OCI-LY1 (cell line): ENCODE results near the gene PRXL2A.

Experiments used
- H2AFZ ChIP-seq: fragments of 200-600 bp; sonication (generic), shearing (Covaris generic); 2 replicates; pipeline ENCODE4 v1.6.0; 2014; ENCODE audit warnings: antibody characterized with exemption, mild to moderate bottlenecking, low read length
- H3F3A ChIP-seq: fragments of 200-600 bp; sonication (generic), shearing (Covaris generic); 2 replicates; pipeline ENCODE4 v1.6.0; 2014; ENCODE audit warnings: mild to moderate bottlenecking, antibody characterized with exemption, low read length, moderate library complexity; ENCODE audit not compliant: insufficient read depth
- H3K27ac ChIP-seq: fragments of 200-600 bp; sonication (generic); 2 replicates; pipeline ENCODE4 v1.5.1; 2014; ENCODE audit warnings: low read length, mixed run types, mild to moderate bottlenecking, low read depth; ENCODE audit not compliant: poor library complexity, severe bottlenecking
- H3K27me3 ChIP-seq: fragments of 200-600 bp; sonication (generic); 2 replicates; pipeline ENCODE4 v1.6.0; 2014; ENCODE audit warnings: antibody characterized with exemption, mild to moderate bottlenecking, low read length, moderate library complexity; ENCODE audit not compliant: insufficient read depth
- H3K36me3 ChIP-seq: fragments of 200-600 bp; sonication (generic); 2 replicates; pipeline ENCODE4 v1.6.1; 2014; ENCODE audit warnings: mild to moderate bottlenecking, antibody characterized with exemption, low read length, moderate library complexity, mixed read lengths; ENCODE audit not compliant: insufficient read depth
- H3K4me1 ChIP-seq: fragments of 200-600 bp; sonication (generic); 2 replicates; pipeline ENCODE4 v1.5.1; 2014; ENCODE audit warnings: mild to moderate bottlenecking, low read length, moderate library complexity; ENCODE audit not compliant: insufficient read depth, severe bottlenecking
- H3K4me2 ChIP-seq: fragments of 200-600 bp; sonication (generic), shearing (Covaris generic); 2 replicates; pipeline ENCODE4 v1.6.1; 2014; ENCODE audit warnings: low read length
- H3K4me3 ChIP-seq: fragments of 200-600 bp; sonication (generic); 2 replicates; pipeline ENCODE4 v1.5.1; 2014; ENCODE audit warnings: low read length, low read depth, mild to moderate bottlenecking, mixed read lengths; ENCODE audit not compliant: poor library complexity, severe bottlenecking
- H3K79me2 ChIP-seq: fragments of 200-600 bp; shearing (Covaris generic); 2 replicates; pipeline ENCODE4 v1.6.1; 2016; ENCODE audit warnings: mixed run types, low read length, mixed read lengths; ENCODE audit not compliant: insufficient read depth
- H3K9ac ChIP-seq: fragments of 200-600 bp; sonication (generic), shearing (Covaris generic); 2 replicates; pipeline ENCODE4 v1.6.1; 2014; ENCODE audit warnings: mild to moderate bottlenecking, low read length, mixed read lengths
- H3K9me2 ChIP-seq: fragments of 200-600 bp; sonication (generic), shearing (Covaris generic); 2 replicates; pipeline ENCODE4 v1.6.1; 2014; ENCODE audit warnings: low read depth, mild to moderate bottlenecking, low read length, mixed read lengths
- H3K9me3 ChIP-seq: fragments of 200-600 bp; shearing (Covaris generic); 2 replicates; pipeline ENCODE4 v1.6.1; 2014; ENCODE audit warnings: low read length, mixed read lengths
- H4K20me1 ChIP-seq: fragments of 200-600 bp; sonication (generic), shearing (Covaris generic); 2 replicates; pipeline ENCODE4 v1.6.0; 2016; ENCODE audit warnings: mild to moderate bottlenecking, low read length; ENCODE audit not compliant: insufficient read depth
- EZH2 ChIP-seq: fragments of 200-600 bp; sonication (generic), shearing (Covaris generic); IDR thresholded peaks from 2 replicates; pipeline ENCODE4 v1.8.0; 2017; ENCODE audit warnings: borderline replicate concordance, mixed run types, mild to moderate bottlenecking, antibody characterized with exemption, low read length, moderate library complexity, mixed read lengths
- TF ChIP-seq, protein P1 (sequence below): fragments of 200-600 bp; sonication (generic), shearing (Covaris generic); IDR thresholded peaks from 2 replicates; pipeline ENCODE4 v1.5.1; 2017; ENCODE audit warnings: mild to moderate bottlenecking, antibody characterized with exemption, low read length, moderate library complexity, mixed read lengths

The PRXL2A gene

GRCh38 chr10:80382989-80383388, 25.4 kb upstream of the PRXL2A start:
- H3K4me2 ChIP-seq: no peak overlapping the region

DNA sequence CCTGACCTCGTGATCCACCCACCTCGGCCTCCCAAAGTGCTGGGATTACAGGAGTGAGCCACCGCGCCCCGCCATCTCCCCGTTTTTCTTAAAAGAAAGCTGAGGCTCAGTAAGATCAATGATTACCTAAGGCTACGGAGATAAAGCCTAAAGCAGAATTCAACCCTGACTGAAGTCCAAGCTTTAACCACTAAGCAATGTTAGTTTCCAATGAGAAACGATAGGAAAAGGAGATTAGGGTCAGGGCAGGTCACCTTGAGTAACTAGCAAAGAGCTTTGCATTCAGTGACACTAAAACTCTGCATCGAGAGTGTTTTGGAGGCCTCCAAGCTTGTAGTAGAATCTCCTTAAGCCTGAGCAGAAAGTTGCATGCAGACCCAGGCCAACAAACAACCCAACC, 17.6 kb upstream of the PRXL2A start:
- no peaks in the 10 kb centered on the region for H3K9me3 ChIP-seq
- no peak for TF ChIP-seq EZH2
- TF ChIP-seq, protein P1, sequence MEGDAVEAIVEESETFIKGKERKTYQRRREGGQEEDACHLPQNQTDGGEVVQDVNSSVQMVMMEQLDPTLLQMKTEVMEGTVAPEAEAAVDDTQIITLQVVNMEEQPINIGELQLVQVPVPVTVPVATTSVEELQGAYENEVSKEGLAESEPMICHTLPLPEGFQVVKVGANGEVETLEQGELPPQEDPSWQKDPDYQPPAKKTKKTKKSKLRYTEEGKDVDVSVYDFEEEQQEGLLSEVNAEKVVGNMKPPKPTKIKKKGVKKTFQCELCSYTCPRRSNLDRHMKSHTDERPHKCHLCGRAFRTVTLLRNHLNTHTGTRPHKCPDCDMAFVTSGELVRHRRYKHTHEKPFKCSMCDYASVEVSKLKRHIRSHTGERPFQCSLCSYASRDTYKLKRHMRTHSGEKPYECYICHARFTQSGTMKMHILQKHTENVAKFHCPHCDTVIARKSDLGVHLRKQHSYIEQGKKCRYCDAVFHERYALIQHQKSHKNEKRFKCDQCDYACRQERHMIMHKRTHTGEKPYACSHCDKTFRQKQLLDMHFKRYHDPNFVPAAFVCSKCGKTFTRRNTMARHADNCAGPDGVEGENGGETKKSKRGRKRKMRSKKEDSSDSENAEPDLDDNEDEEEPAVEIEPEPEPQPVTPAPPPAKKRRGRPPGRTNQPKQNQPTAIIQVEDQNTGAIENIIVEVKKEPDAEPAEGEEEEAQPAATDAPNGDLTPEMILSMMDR: no peak
- H3K9ac ChIP-seq: no peak overlapping the region
- H3K36me3 ChIP-seq: no peaks in the 10 kb centered on the region
- H3K27me3 ChIP-seq: no peaks in the 10 kb centered on the region
- no peak overlapping the region for H3K4me2 ChIP-seq
- H3K4me1 ChIP-seq: peaks cover 6% of the 10 kb centered on the region
- H3F3A ChIP-seq: no peaks in the 10 kb centered on the region
- H3K27ac ChIP-seq: no peak overlapping the region
- no peak overlapping the region for H3K4me3 ChIP-seq
- H2AFZ ChIP-seq: no peak overlapping the region
- no peaks in the 10 kb centered on the region for H3K9me2 ChIP-seq
- H3K79me2 ChIP-seq: no peaks in the 10 kb centered on the region
- no peaks in the 10 kb centered on the region for H4K20me1 ChIP-seq

More at GRCh38 chr10:80382989-80383388, 25.4 kb upstream of the PRXL2A start:
- no peak for TF ChIP-seq EZH2
- TF ChIP-seq, protein P1: peak; percentile 69
- Histone ChIP-seq H4K20me1 (no peaks in the 10 kb centered on the region), H3K27me3 (no peaks in the 10 kb centered on the region), H3K27ac (no peak overlapping the region), H3K4me1 (no peaks in the 10 kb centered on the region), H3K9me3 (no peaks in the 10 kb centered on the region), H3K9ac (no peak overlapping the region), H3F3A (no peaks in the 10 kb centered on the region), H3K4me3 (no peak overlapping the region), H3K79me2 (no peaks in the 10 kb centered on the region), H3K36me3 (no peaks in the 10 kb centered on the region), H3K9me2 (no peaks in the 10 kb centered on the region), H2AFZ (no peak overlapping the region)

DNA sequence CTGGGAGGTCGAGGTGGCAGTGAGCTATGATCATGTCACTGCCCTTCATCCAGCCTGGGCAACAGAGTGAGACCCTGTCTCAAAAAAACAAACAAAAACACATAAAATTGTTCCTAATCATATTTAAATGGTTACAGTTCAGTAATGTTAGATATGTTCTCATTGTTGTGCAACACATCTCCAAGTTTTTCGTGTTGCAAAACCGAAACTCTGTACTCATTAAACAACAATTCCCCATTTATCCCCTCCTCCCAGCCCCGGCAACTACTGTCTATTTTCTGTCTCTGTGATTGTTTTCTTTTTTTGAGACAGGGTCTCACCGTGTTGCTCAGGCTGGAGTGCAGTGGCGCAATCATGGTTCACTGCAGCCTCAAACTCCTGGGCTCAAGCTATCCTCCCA, 16.1 kb upstream of the PRXL2A start:
- Histone ChIP-seq H3K27ac (no peak overlapping the region), H3F3A (no peaks in the 10 kb centered on the region), H3K79me2 (no peaks in the 10 kb centered on the region), H3K4me2 (no peak overlapping the region), H3K27me3 (no peaks in the 10 kb centered on the region), H3K9me2 (no peaks in the 10 kb centered on the region), H3K9me3 (no peaks in the 10 kb centered on the region), H3K4me3 (no peak overlapping the region), H3K9ac (no peak overlapping the region), H3K36me3 (no peaks in the 10 kb centered on the region), H4K20me1 (no peaks in the 10 kb centered on the region), H2AFZ (no peak overlapping the region), H3K4me1 (peaks cover 6% of the 10 kb centered on the region)
- TF ChIP-seq EZH2: no peak
- TF ChIP-seq, protein P1: no peak
